Fibroblast of the aortic adventitia (primary cell): Measurements from ENCODE around the gene FLOT1. TPM values are rescaled to one million over a fixed set of nuclear protein-coding genes. Genes with fewer than 3 reads are reported as not detected.

Source experiments
- DNase-seq: peaks from one replicate; pipeline ENCODE4 v3.0.0-alpha.2; 2010; ENCODE audit warnings: low read depth
- H3K4me3 ChIP-seq: 2 replicates; pipeline ENCODE4 v1.5.1; 2011; ENCODE audit warnings: low read depth, mild to moderate bottlenecking, control low read depth, low read length, moderate library complexity
- CTCF ChIP-seq: IDR thresholded peaks from 2 replicates; pipeline ENCODE4 v1.5.1; 2011; ENCODE audit warnings: mild to moderate bottlenecking, low read length, control low read depth, inconsistent platforms; ENCODE audit not compliant: insufficient read depth
- total RNA-seq: library from RNA; depleted of rRNA; stranded (reverse); fragments of >200 nt; gene quantifications from 2 replicates; pipeline ENCODE4 v1.2.3, GENCODE V29; 2012; ENCODE audit warnings: low replicate concordance

FLOT1 gene
- total RNA-seq, 1 donor: 109 TPM

- no peak for DNase-seq
- H3K4me3 ChIP-seq: no peak overlapping the region
- TF ChIP-seq CTCF: no peak
These were observed 32.6 kb upstream of the FLOT1 start for GRCh38 chr6:30775104-30775503.

DNA sequence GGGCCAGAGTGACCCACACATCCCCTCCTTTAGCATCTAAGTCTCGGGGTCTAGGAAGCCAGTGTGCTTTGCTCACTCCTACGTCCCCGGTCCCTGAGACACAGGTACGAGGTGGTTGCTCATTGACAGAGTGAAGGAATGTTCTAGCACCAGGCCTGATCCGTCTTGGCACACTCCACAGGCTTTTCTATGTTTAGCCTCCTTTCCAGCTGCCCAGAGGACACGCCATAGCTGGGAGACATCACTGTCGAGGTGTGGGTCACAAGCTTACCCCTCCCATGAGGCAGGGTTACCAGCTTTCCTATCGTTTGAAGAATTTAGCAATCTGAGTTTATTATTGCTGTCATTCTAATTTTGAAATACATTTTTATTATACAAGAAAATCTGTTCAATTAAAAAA, 32.2 kb upstream of the FLOT1 start:
- H3K4me3 ChIP-seq: no peak overlapping the region
- no peak for TF ChIP-seq CTCF
- DNase-seq: no peak

- H3K4me3 ChIP-seq: no peak overlapping the region
- no peak for DNase-seq
- TF ChIP-seq CTCF: no peak
These were observed 28.1 kb upstream of the FLOT1 start for GRCh38 chr6:30770592-30770991.

- TF ChIP-seq CTCF: no peak
- no peak for DNase-seq
These were observed 27.5 kb upstream of the FLOT1 start for GRCh38 chr6:30769853-30770524.

GRCh38 chr6:30769088-30769852, 26.8 kb upstream of the FLOT1 start:
- no peak for TF ChIP-seq CTCF
- peak; percentile 87 for DNase-seq
- H3K4me3 ChIP-seq: no peak overlapping the region

More at GRCh38 chr6:30769853-30770524, 27.5 kb upstream of the FLOT1 start:
- H3K4me3 ChIP-seq: no peak overlapping the region

DNA sequence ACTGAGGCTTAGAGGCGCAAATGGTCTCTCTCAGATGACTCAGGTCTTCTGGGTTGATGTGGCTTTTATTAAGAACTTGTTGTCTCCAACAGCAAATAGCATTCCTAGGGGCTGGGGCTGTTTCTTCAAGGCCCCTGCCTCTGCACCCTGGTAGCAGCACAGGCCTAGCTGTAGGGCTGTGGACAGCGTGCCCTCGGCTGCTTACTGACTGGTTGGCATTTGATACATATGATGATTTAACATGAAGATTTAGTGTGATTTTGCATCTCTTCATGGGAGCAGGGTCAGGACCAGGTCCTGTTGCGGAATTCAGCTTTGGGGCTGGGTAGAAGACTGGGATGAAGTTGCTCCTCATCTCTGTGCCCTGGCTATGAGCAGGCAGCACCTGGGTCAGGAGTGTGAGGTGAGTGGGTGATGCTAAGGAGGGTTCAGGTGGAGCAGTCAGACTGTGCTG, 26.2 kb upstream of the FLOT1 start:
- no peak for TF ChIP-seq CTCF
- DNase-seq: no peak
- no peak overlapping the region for H3K4me3 ChIP-seq
